Gastroesophageal sphincter (tissue), 3 donors: ENCODE results near the gene UCN.

Experiments used
- CTCF ChIP-seq, 4 experiments: fragments of 200-600 bp in 2 of 4; fragments of 450-650 bp in 2 of 4; sonication (generic) in 1 of 4; IDR thresholded peaks; one replicate each; pipeline ENCODE4 v1.5.1; 2017 to 2019; ENCODE audit warnings: antibody characterized with exemption in 4 of 4, mild to moderate bottlenecking in 2 of 4, moderate library complexity in 2 of 4
- EP300 ChIP-seq: sonication (generic); formaldehyde crosslinking; IDR thresholded peaks from one replicate; pipeline ENCODE4 v1.6.1; 2017; ENCODE audit warnings: antibody characterized with exemption, mild to moderate bottlenecking
- POLR2AphosphoS5 ChIP-seq: sonication (generic); formaldehyde crosslinking; IDR thresholded peaks from one replicate; pipeline ENCODE4 v1.6.1; 2017; ENCODE audit warnings: antibody characterized with exemption

GRCh38 chr2:27261926-27262298, 46.3 kb downstream of the UCN start:
- TF ChIP-seq EP300 (no peak), POLR2AphosphoS5 (no peak), CTCF (IDR thresholded peaks at IDR 0.05) (no peak)
